SW 1271 (cell line): Measurements from ENCODE around the gene SLC9A5.

Source experiments
- DNase-seq, 2 experiments: peaks; one replicate each; lab custom pipeline; 2025; lab: John Stamatoyannopoulos, UW

Gene SLC9A5

GRCh38 chr16:67311607-67312488, 63.1 kb downstream of the SLC9A5 start:
- peak; percentile 81 to 88 for DNase-seq

GRCh38 chr16:67312719-67313118, 63.9 kb downstream of the SLC9A5 start:
- no peak for DNase-seq

GRCh38 chr16:67317853-67318252, 69.1 kb downstream of the SLC9A5 start:
- DNase-seq = no peak
